ENCODE data around the gene AHDC1.
A peak's percentile ranks its signal among the peaks of the same experiment; 100 is the strongest.

AHDC1 gene

GRCh38 chr1:27645071-27645415 lies 41.1 kb upstream of the AHDC1 start (continued):
- TF ChIP-seq REST (tag by site-specific recombination; IDR thresholded peaks at IDR 0.05) = no peak

DNA sequence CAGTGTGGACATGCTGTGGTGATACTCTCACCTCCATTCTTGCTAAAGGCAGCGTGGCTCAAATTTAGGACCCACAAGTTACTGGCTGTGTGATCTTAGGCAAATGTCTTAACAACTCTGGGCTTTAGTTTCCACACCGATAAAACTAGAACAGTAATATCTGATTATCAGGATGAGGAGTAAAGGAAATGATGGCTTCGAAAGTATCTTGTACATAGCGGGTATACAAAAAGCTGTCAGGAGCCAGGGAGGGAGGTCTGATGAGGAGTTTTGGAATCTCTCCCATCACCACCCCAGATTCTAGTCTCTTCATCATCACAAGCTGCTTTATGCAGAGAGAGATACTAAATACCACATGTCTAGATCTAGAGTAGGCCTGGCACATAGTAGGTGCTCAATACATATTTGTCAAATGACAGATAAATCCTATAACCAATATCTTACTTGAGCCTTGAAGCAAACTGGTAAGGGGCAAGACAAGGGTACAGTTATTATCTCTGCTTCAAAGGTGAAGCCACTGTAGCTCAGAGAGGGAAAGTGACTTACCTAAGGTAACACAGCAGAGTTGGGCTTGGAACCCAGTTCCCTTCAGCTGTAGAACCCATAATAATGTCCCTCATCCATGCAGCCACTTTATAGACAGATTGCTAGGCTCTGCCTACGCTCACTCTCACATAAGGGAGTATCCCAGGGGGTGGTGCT lies 40.6 kb upstream of the AHDC1 start:
- TF ChIP-seq SP7 (tag by site-specific recombination; IDR thresholded peaks at IDR 0.05) (no peak), ZNF768 (tag by site-specific recombination; IDR thresholded peaks at IDR 0.05) (peak; percentile 55; the same call in 1 of the 2 replicates)
- Histone ChIP-seq H3K4me3 (ENCODE audit: low read depth, low read length) (no peak overlapping the region), H3K4me1 (ENCODE audit: control insufficient read depth, insufficient read depth, low read length) (no peaks in the 10 kb centered on the region), H3K36me3 (ENCODE audit: control insufficient read depth in 2 of 2, insufficient read depth in 1 of 2, low read length in 2 of 2) (no peaks in the 10 kb centered on the region), H3K27ac (ENCODE audit: extremely low read depth, low read depth, low read length) (no peak overlapping the region), H3K9me3 (ENCODE audit: control insufficient read depth, insufficient read depth, low read depth, low read length) (no peaks in the 10 kb centered on the region)
- POLR2A ChIA-PET = no interaction called here
- CTCF ChIA-PET = interaction anchor here (0.5 to 2.4 kb wide), 9 partner anchors 12 to 572 kb away, joined by 3 to 32 read pairs (median 6); no protein-coding TSS in a partner anchor

DNA sequence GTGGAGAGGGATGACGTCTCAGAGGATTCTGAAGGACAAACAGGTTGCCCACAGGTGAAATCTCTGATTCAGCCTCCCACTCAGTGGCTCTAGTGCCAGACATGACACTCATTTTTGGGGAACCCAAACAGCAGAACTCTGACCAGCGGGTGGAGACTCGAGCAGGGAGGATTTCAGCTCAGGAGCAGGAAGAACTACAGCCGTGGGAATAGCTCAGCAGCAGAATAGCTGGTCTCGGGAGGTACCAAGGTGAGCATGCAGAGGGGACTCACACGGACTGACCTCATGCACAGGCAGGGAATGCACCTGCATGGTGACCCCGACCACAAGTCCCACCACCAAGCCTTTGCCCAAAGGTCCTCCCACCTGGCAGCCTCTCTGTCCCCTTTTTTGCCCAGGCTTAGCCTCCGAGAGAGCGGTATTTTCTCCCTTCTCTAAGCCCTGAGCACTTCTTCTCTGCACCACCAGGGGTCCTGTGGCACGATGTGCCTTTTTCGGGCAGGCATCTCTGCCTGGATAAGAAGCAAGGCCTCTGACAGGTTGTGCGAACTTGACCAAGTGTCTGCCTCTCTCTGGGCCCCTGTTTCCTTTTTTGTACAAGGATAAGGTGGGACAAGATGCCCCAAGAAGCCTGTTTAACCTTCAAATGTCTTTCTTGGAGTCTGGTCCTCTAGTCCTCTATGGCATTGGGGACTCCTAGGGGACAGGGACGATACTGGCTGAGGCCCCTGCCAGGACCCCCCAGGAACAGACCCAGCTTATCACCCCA lies 39.8 kb upstream of the AHDC1 start:
- H3K4me1 ChIP-seq (ENCODE audit: control insufficient read depth, insufficient read depth, low read length) = no peaks in the 10 kb centered on the region
- ChIA-PET CTCF (interaction anchor here (0.5 to 2.4 kb wide), 9 partner anchors 13 to 144 kb away, joined by 3 to 32 read pairs (median 6); no protein-coding TSS in a partner anchor), POLR2A (no interaction called here)
- no peak overlapping the region for H3K4me3 ChIP-seq (ENCODE audit: low read depth, low read length)
- H3K9me3 ChIP-seq (ENCODE audit: control insufficient read depth, insufficient read depth, low read depth, low read length) = no peaks in the 10 kb centered on the region
- no peak overlapping the region for H3K27ac ChIP-seq (ENCODE audit: extremely low read depth, low read depth, low read length)
- no peaks in the 10 kb centered on the region for H3K36me3 ChIP-seq (ENCODE audit: control insufficient read depth in 2 of 2, insufficient read depth in 1 of 2, low read length in 2 of 2)
- TF ChIP-seq, protein P1, sequence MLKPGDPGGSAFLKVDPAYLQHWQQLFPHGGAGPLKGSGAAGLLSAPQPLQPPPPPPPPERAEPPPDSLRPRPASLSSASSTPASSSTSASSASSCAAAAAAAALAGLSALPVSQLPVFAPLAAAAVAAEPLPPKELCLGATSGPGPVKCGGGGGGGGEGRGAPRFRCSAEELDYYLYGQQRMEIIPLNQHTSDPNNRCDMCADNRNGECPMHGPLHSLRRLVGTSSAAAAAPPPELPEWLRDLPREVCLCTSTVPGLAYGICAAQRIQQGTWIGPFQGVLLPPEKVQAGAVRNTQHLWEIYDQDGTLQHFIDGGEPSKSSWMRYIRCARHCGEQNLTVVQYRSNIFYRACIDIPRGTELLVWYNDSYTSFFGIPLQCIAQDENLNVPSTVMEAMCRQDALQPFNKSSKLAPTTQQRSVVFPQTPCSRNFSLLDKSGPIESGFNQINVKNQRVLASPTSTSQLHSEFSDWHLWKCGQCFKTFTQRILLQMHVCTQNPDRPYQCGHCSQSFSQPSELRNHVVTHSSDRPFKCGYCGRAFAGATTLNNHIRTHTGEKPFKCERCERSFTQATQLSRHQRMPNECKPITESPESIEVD (tag by site-specific recombination; IDR thresholded peaks at IDR 0.05) = no peak
- TF ChIP-seq, protein P2, sequence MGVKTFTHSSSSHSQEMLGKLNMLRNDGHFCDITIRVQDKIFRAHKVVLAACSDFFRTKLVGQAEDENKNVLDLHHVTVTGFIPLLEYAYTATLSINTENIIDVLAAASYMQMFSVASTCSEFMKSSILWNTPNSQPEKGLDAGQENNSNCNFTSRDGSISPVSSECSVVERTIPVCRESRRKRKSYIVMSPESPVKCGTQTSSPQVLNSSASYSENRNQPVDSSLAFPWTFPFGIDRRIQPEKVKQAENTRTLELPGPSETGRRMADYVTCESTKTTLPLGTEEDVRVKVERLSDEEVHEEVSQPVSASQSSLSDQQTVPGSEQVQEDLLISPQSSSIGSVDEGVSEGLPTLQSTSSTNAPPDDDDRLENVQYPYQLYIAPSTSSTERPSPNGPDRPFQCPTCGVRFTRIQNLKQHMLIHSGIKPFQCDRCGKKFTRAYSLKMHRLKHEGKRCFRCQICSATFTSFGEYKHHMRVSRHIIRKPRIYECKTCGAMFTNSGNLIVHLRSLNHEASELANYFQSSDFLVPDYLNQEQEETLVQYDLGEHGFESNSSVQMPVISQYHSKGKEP (tag by site-specific recombination; IDR thresholded peaks at IDR 0.05) = no peak
- TF ChIP-seq, protein P3, sequence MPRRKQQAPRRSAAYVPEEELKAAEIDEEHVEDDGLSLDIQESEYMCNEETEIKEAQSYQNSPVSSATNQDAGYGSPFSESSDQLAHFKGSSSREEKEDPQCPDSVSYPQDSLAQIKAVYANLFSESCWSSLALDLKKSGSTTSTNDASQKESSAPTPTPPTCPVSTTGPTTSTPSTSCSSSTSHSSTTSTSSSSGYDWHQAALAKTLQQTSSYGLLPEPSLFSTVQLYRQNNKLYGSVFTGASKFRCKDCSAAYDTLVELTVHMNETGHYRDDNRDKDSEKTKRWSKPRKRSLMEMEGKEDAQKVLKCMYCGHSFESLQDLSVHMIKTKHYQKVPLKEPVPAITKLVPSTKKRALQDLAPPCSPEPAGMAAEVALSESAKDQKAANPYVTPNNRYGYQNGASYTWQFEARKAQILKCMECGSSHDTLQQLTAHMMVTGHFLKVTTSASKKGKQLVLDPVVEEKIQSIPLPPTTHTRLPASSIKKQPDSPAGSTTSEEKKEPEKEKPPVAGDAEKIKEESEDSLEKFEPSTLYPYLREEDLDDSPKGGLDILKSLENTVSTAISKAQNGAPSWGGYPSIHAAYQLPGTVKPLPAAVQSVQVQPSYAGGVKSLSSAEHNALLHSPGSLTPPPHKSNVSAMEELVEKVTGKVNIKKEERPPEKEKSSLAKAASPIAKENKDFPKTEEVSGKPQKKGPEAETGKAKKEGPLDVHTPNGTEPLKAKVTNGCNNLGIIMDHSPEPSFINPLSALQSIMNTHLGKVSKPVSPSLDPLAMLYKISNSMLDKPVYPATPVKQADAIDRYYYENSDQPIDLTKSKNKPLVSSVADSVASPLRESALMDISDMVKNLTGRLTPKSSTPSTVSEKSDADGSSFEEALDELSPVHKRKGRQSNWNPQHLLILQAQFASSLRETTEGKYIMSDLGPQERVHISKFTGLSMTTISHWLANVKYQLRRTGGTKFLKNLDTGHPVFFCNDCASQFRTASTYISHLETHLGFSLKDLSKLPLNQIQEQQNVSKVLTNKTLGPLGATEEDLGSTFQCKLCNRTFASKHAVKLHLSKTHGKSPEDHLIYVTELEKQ (tag by site-specific recombination; IDR thresholded peaks at IDR 0.05; ENCODE audit: borderline replicate concordance) = no peak
- no peak for TF ChIP-seq ZNF10 (tag by site-specific recombination; IDR thresholded peaks at IDR 0.05)
- TF ChIP-seq SP3 (tag by site-specific recombination; IDR thresholded peaks at IDR 0.05) = no peak
- TF ChIP-seq ZNF394 (tag by site-specific recombination; IDR thresholded peaks at IDR 0.05; ENCODE audit: borderline replicate concordance) = no peak
- TF ChIP-seq ZNF19 (tag by site-specific recombination; IDR thresholded peaks at IDR 0.05; ENCODE audit: low read depth) = no peak
- no peak for TF ChIP-seq ZNF600 (tag by site-specific recombination; IDR thresholded peaks at IDR 0.05)
- TF ChIP-seq ZBTB17 (tag by site-specific recombination; IDR thresholded peaks at IDR 0.05) = peak; percentile 37; the same call in 1 of the 2 replicates
- TF ChIP-seq ZNF404 (tag by site-specific recombination; IDR thresholded peaks at IDR 0.05) = no peak
- TF ChIP-seq ZNF580 (tag by site-specific recombination; IDR thresholded peaks at IDR 0.05) = no peak
- TF ChIP-seq ZNF610 (tag by site-specific recombination; IDR thresholded peaks at IDR 0.05; ENCODE audit: borderline replicate concordance) = no peak
- no peak for TF ChIP-seq ZNF768 (tag by site-specific recombination; IDR thresholded peaks at IDR 0.05)
- TF ChIP-seq ZNF169 (tag by site-specific recombination; IDR thresholded peaks at IDR 0.05) = no peak
- no peak for TF ChIP-seq ZNF621 (tag by site-specific recombination; IDR thresholded peaks at IDR 0.05)
- TF ChIP-seq ZNF558 (tag by site-specific recombination; IDR thresholded peaks at IDR 0.05) = no peak
- TF ChIP-seq ZNF701 (tag by site-specific recombination; IDR thresholded peaks at IDR 0.05) = no peak
- TF ChIP-seq ZNF239 (tag by site-specific recombination; IDR thresholded peaks at IDR 0.05) = peak; percentile 50; the same call in 1 of the 2 replicates
- no peak for TF ChIP-seq ZNF155 (tag by site-specific recombination; IDR thresholded peaks at IDR 0.05)
